A673 (cell line): Measurements from ENCODE around the gene SPTLC3.

Source experiments
- CTCF ChIP-seq: fragments of 300-800, 200-600 bp; sonication (generic); conservative IDR thresholded peaks from 2 replicates; pipeline ENCODE4 v1.5.1; 2017; ENCODE audit warnings: low read depth, mild to moderate bottlenecking, antibody characterized with exemption, low read length, moderate library complexity, mixed read lengths
- EZH2 ChIP-seq: fragments of 200-600 bp; sonication (generic); IDR thresholded peaks from 2 replicates; pipeline ENCODE4 v1.6.1; 2017; ENCODE audit warnings: borderline replicate concordance, low read depth, mild to moderate bottlenecking, mixed read lengths, antibody characterized with exemption, low read length; ENCODE audit not compliant: poor library complexity, severe bottlenecking

GRCh38 chr20:13029687-13030375, 21.1 kb downstream of the SPTLC3 start:
- no peak for TF ChIP-seq CTCF
- no peak for TF ChIP-seq EZH2
